Uterus (tissue), 2 donors: Measurements from ENCODE around the gene FAM3A.

Experiments used
- CTCF ChIP-seq, 4 experiments: fragments of 200-600 bp in 2 of 4; fragments of 450-650 bp in 2 of 4; sonication (generic) in 2 of 4; IDR thresholded peaks; one replicate each; pipeline ENCODE4 v1.5.1; 2016 to 2019; ENCODE audit warnings: antibody characterized with exemption in 4 of 4, mild to moderate bottlenecking in 2 of 4, moderate library complexity in 1 of 4
- POLR2A ChIP-seq, 2 donors: fragments of 450-650 bp; IDR thresholded peaks; one replicate each; pipeline ENCODE4 v1.6.1; 2016; ENCODE audit warnings: antibody characterized with exemption in 2 of 2, mild to moderate bottlenecking in 1 of 2, moderate library complexity in 1 of 2

- no peak for TF ChIP-seq CTCF (IDR thresholded peaks at IDR 0.05)
- TF ChIP-seq POLR2A (IDR thresholded peaks at IDR 0.05), result no peak
Measured at GRCh38 chrX:154487518-154488290, 28.3 kb downstream of the FAM3A start.
